Measurements from ENCODE around the gene EXOG. TPM values are rescaled to one million over a fixed set of nuclear protein-coding genes. Genes with fewer than 3 reads are reported as not detected.

The EXOG gene
- total RNA-seq, 4 donors from 2014 or later = 14.9 to 37.8 (median 30.8) TPM

DNA sequence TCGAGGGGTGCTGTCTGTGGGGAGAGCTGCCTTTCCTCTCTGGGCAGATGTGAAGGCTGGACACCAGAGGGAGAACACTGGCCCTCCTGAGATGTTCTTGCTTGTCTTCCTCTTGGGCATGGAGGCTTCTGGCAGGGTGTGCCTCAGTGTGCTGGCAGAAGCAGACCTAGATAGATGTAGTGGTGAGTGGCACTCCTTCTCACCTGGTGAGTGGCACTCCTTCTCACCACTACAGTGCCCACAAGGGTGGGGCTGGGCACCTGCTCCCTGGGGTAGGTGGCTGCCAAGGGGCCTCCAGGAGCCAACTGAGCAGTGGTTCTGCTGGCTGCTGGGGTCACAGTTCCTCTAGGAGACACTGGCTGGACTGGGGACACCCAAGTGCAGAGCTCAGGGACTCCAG is 23.8 kb upstream of the EXOG start:
- peaks cover 0 to 4% (median under 1%) of the 10 kb centered on the region in 4 donors for H3K36me3 ChIP-seq
- H3K9me3 ChIP-seq = peaks cover 0 to 11% (median 2%) of the 10 kb centered on the region in 4 donors
- H3K4me1 ChIP-seq = peaks cover 21 to 29% (median 25%) of the 10 kb centered on the region in 4 donors
- no peak overlapping the region for H3K27ac ChIP-seq (replicated peaks in 1 of 4)
- H3K27me3 ChIP-seq = no peaks in the 10 kb centered on the region
- no peak for DNase-seq (ENCODE audit: extremely low spot score)
- WGBS = no CpG with 5 or more reads among the region's 1 CpG
- TF ChIP-seq CTCF (IDR thresholded peaks at IDR 0.05) (no peak), POLR2AphosphoS5 (IDR thresholded peaks at IDR 0.05) (no peak), POLR2A (IDR thresholded peaks at IDR 0.05; ENCODE audit: low read depth) (no peak), EP300 (IDR thresholded peaks at IDR 0.05) (no peak)
- H3K4me3 ChIP-seq = no peak overlapping the region
- intact Hi-C loops (cut with DNase I) = no loop called here

DNA sequence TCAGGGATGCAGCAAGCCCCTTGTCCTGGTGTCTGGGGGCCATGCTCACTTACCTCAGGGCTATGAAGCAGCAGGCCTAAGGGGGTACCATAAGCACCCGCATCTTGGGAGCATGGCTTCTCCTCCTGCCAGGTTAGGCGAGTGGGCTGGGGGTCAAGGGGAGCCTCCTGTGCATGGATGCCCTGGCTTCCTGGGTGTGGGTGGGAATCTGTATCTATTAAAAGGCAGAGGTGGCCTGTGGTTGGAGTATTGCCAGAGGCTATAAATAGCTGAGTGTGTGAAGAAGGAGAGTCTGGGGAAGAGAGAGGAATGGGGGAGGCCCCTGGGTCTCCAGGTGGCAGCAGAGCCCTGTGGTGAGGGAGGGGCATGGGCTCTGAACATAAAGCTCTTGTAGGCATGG is 22.9 kb upstream of the EXOG start:
- H3K36me3 ChIP-seq = peaks cover 0 to 12% (median 8%) of the 10 kb centered on the region in 4 donors
- intact Hi-C loops (cut with DNase I) = no loop called here
- H3K4me1 ChIP-seq = peaks cover 21 to 29% (median 25%) of the 10 kb centered on the region in 4 donors

DNA sequence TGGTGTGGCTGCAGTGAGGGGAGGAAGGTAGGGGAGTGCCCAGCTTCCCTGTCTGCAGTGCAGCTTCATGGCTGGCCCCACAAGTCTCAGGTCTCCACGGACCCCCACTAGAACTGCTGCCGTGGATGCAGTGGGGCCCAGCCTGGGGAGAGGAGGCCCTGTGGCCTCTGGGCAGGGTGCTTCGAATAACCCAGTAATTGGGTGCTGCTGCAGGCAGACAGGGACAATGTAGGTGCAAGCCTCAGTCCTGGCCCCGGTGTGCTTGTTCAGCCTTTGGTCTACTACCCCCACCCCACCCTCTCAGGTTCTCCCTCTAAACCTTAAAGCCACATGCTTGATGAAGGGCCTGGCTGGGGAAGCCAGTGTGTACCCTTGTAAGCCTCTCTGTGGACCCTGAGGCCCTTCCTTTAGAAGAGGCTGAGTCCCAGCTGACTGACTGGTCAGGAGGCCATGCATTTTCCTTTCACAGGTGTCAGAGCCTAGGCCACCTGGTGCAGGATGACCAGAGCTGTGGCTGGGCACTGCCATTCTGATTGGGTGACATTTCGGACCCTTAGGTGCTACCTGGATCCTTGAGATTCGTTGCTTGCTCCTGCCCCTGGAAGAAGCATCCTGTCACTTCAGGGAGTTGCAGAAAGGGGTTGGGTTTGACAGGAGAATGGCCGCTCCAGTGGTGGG is 21.1 kb upstream of the EXOG start:
- intact Hi-C loops (cut with DNase I) = no loop called here

More for the DNA sequence above, 22.9 kb upstream of the EXOG start:
- no peak for DNase-seq (ENCODE audit: extremely low spot score)
- TF ChIP-seq POLR2AphosphoS5 (IDR thresholded peaks at IDR 0.05) = no peak
- TF ChIP-seq EP300 (IDR thresholded peaks at IDR 0.05) = no peak
- no peak for TF ChIP-seq POLR2A (IDR thresholded peaks at IDR 0.05; ENCODE audit: low read depth)
- TF ChIP-seq CTCF (IDR thresholded peaks at IDR 0.05) = no peak
- Histone ChIP-seq H3K9me3 (peaks cover 0 to 11% (median 2%) of the 10 kb centered on the region in 4 donors), H3K27ac (replicated peaks in 1 of 4) (no peak overlapping the region), H3K27me3 (no peaks in the 10 kb centered on the region), H3K4me3 (no peak overlapping the region)
- WGBS = 75% methylated on average over 2 of the region's 2 CpGs

DNA sequence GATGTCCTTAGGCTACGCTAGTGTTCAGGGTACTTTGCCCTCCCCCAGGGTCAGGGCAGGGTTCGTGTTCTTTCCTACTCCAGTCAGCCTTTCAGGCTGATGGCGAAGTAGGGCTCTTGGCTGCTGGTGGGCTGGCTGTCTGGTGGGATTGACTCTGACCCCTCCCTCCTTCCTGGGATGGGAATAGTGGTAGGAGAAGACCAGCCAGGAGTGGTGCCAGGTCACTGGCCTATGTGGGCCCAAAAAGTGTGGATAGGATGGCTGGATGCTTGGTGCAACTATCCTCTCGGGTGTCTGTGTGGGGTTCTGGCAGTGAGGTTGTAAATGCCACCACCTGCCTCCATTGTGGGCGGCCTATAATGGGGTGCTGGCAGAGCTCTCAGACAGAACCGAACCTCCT is 20.4 kb upstream of the EXOG start:
- no peak overlapping the region for H3K4me3 ChIP-seq
- no peaks in the 10 kb centered on the region for H3K9me3 ChIP-seq
- peak; percentile 72 for DNase-seq (ENCODE audit: extremely low spot score)
- intact Hi-C loops (cut with DNase I) = no loop called here
- H3K27me3 ChIP-seq = no peaks in the 10 kb centered on the region
- no peak overlapping the region for H3K27ac ChIP-seq (replicated peaks in 1 of 4)
- peaks cover 3 to 37% (median 28%) of the 10 kb centered on the region in 4 donors for H3K36me3 ChIP-seq
- TF ChIP-seq POLR2A (IDR thresholded peaks at IDR 0.05; ENCODE audit: low read depth) (no peak), POLR2AphosphoS5 (IDR thresholded peaks at IDR 0.05) (no peak), CTCF (IDR thresholded peaks at IDR 0.05) (no peak), EP300 (IDR thresholded peaks at IDR 0.05) (no peak)
- peaks cover 18 to 27% (median 22%) of the 10 kb centered on the region in 4 donors for H3K4me1 ChIP-seq
- WGBS = 93% methylated on average over 6 of the region's 6 CpGs

More for the DNA sequence above, 21.1 kb upstream of the EXOG start:
- peaks cover 0 to 1% (median under 1%) of the 10 kb centered on the region in 4 donors for H3K9me3 ChIP-seq
- peaks cover 0 to 31% (median 23%) of the 10 kb centered on the region in 4 donors for H3K36me3 ChIP-seq
- DNase-seq (ENCODE audit: extremely low spot score) = no peak
- WGBS = 93% methylated on average over 3 of the region's 7 CpGs
- TF ChIP-seq EP300 (IDR thresholded peaks at IDR 0.05) (no peak), CTCF (IDR thresholded peaks at IDR 0.05) (no peak), POLR2AphosphoS5 (IDR thresholded peaks at IDR 0.05) (no peak), POLR2A (IDR thresholded peaks at IDR 0.05; ENCODE audit: low read depth) (no peak)
- H3K4me3 ChIP-seq = no peak overlapping the region
- H3K27me3 ChIP-seq = no peaks in the 10 kb centered on the region
- H3K4me1 ChIP-seq = peaks cover 18 to 27% (median 22%) of the 10 kb centered on the region in 4 donors
- no peak overlapping the region for H3K27ac ChIP-seq (replicated peaks in 1 of 4)
